AG20443 (cell line): ENCODE data around the gene SPINT2.
"Not testable (repeated sequence)": the region's sequence is repeated elsewhere in the genome, so short reads cannot be mapped to it uniquely, and the experiment has no call there.

Experiments used
- DNase-seq: peaks from one replicate; pipeline ENCODE4 v3.0.0; 2012; ENCODE audit warnings: low spot score, mixed read lengths

The SPINT2 gene

DNA sequence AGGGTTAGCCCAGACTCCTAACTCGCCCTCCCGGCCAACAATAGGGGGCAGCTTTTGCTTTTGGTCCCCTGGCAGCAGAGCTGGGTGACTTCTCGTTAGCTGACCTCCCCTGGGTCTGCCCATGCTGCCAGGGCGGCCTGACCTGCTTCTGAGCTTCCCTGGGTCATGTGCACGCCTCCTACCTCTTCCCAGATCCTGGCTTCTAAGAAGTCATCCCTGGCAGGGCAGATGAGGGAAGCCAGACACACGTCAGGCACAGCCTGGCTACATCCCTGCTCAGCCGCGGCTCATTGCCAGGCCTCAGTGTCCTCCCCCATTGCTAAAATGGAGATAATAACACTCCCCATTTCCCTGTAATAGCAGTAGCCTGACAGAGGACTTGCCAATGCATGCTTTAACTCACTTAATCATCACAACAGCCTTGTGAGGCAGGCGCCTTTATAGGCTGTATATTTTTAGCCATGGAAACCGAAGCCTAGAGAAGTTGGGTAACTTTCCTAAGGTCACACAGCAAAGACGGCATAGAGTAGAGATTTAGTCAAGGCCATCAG lies 57.3 kb downstream of the SPINT2 start:
- peak; percentile 73 for DNase-seq

DNA sequence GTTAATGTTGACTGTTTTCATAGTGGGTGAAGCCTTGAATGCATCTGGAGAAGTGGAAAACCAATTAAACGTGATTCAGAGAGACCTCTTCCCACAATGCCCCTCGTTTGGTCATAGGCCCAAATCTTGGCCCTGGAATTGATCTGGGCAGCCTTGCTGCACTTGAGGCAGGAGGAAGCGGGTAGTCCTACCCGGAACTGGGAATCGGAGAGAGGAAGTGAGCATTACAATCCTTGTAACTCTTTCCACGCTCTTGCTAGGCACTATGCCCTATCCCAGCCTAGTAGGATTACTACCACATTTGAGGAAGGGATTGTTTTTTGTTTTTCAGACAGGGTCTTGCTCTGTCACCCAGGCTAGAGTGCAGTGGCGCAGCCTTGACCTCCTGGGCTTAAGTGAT lies 58.9 kb downstream of the SPINT2 start:
- DNase-seq: no peak

DNA sequence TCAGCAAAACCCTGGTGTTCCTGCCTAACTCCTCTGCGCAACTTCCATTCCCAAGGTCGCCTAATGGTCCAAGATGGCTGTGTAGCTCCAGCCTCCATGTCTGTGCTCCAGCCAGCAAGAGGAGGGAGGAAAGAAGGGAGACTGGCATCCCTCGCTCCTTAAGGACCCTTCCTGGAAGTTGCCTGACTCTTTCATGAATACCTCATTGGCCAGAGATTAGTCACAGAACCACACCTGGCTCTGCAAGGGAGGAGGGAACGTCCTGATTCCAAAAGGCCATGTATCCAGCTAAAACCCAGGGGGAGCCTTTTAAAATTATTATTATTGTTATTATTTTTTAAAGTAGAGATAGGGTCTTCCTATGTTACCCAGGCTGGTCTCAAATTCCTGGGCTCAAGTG lies 60.1 kb downstream of the SPINT2 start:
- DNase-seq: no peak

DNA sequence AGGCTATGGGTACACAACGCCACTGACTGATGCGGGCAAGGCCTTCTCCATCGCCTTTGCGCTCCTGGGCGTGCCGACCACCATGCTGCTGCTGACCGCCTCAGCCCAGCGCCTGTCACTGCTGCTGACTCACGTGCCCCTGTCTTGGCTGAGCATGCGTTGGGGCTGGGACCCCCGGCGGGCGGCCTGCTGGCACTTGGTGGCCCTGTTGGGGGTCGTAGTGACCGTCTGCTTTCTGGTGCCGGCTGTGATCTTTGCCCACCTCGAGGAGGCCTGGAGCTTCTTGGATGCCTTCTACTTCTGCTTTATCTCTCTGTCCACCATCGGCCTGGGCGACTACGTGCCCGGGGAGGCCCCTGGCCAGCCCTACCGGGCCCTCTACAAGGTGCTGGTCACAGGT lies 62.2 kb downstream of the SPINT2 start:
- DNase-seq: no peak

DNA sequence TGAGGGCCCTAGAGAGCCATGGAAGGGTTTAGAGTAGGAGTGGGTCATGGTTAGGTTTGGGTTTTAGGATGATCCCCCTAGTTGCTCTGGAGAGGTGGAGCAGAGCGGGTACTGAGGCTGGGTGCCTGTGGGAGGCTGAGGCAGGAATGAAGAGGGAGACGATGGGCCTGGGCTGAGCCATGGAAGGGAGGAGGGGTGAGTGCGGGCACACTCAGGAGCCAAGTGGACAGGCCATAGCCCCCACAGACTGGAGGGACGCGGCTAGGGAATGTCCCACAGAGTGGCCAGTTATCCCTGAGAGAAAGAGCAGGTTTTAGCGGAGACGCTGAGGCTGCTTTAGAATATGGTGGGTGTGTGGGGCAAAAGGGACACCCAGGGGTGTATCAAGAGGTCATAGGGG lies 65.3 kb downstream of the SPINT2 start:
- DNase-seq: no peak

DNA sequence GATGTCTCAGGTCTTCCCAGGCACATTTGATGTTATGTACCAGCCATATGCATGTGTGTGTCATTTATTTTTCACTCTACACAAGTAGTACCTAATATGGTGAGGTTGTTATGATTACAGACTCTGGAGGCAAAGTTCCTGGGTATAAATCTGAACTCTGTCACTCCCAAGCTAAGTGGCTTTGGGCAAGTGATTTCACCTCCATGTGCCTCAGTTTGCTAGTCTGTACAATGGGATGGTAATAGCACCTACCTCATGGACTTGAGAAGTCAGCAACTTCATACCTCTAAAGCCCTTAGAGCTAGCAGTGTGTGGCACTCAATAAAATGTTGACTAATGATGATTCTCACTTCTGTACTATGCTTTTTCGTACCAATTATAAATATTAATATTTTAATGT lies 67.4 kb downstream of the SPINT2 start:
- no peak for DNase-seq

DNA sequence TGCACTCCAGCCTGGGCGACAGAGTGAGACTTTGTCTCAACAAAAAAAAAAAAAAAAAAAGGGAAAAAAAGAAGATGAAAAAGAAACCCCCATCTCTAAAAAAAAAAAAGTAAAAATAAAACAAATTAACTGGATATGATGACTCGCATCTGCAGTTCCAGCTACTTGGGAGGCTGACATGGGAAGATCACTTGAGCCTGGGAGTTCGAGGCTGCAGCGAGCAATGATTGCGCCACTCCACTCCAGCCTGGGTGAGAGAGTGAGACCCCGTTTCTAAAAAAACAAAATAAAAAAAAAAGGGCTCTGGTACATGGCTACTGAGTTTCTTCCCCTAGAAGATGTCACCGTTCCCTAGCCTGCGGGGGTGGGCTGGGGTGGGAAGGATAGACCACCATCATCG lies 68.9 kb downstream of the SPINT2 start:
- no peak for DNase-seq

DNA sequence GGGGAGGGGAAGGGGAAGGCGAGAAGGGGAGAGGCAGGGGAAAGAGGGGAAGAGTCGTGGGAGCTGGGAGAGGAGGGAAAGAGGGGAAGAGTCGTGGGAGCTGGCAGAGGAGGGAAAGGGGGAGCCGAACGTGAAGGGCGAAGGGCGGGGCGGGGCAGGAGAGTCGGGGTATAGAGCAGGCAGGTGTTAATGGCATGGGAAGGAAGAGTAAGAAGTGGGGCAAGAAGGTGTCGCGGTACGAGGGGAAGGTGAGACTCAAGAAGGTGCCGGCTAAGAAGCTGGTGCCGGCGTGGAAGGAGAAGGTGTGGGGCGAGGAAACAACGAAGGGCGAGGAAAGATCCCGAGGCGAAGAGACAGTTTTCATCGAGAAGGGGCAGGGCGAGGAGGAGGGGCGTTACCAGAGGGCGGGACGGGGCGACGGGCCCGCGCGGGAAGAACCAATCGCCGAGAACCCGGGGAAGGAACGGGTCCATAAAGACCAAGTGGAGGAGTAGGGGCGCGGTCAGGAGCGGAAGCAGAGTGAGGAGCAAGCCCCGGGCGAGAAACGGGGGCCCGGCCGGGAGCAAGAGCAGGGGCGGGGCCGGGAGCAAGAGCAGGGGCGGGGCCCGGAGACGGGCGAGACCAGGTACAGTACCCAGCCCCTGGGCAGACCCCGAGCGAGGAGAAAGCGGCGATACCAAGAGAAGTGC lies 71.7 kb downstream of the SPINT2 start:
- DNase-seq: peak; percentile 95

DNA sequence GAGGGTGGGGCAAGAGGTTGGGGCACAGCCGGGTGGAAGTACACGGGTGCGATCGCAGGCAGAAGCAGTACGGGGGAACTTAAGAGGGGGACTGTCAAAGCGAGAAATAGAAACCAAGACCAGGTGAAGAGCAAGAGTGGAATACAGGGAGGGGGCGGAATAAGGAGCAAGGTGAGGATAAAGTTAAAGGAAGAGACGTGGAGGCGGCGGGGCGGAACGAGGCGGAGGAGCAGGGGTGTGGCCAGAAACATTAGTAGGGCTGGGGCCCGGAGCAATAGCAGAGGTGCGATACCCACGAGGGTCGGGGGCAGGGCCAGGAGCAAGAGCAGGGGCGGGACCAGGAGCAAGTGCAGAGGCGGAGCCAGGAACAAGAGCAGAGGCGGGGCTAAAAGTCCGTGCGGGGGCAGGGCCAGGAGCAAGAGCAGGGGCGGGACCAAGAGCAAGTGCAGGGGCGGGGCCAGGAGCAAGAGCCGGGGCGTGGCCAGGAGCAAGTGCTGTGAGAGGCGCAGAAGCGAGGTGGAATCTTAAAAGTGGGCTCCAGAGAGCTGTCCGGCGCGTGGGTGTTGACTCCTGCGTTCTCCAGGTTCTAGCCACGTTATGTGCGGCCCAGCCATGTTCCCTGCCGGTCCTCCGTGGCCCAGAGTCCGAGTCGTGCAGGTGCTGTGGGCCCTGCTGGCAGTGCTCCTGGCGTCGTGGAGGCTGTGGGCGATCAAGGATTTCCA lies 72.4 kb downstream of the SPINT2 start:
- peak; percentile 95 for DNase-seq

DNA sequence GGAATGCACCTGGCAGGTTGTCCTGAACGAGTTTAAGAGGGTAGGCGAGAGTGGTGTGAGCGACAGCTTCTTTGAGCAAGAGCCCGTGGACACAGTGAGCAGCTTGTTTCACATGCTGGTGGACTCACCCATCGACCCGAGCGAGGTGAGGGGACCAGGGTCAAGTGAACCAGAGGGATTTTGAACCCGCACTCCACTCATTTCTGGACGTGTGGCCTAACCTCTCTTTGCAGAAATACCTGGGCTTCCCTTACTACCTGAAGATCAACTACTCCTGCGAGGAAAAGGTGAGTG lies 72.9 kb downstream of the SPINT2 start:
- DNase-seq: no peak

DNA sequence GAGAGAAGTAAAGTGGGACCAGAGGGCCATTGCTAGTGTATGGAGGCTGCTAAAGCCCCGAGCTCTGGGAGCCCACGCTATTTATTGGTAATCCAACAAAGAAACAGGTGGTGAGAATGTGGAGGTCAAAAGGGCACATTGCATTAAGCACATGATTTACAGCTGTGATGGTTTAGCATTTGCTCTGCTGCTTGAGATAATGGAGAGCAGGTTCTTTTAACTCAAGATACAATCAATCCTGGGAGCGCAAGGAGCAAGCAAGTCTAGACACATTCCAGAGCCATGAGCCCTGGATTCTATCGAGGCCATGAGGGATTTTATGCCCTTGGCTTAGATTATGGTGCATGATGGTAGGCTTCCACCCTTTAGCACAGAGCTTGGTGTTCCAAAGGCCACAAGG lies 74.6 kb downstream of the SPINT2 start:
- DNase-seq: not testable (repeated sequence)

DNA sequence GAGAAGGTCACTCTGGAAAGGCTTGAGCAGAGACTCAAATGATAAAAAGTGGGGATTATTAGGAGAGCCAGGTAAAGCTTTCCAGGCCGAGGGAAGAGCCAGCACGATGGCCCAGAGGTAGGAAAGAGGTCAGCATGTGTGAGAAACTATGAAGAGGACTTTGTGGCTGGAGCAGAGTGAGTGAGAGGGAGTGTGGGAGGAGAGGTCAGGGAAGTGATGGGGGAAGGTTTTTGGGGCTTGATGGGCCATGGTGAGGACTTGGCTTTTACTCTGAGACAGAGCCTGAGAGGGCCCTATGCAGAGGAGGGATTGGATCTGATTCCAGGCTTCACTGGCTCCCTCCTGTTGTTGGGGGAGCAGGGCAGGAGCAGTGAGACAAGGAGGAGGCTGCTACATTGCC lies 76.6 kb downstream of the SPINT2 start:
- no peak for DNase-seq
